Osteocyte (in vitro differentiated cells): ENCODE measurements around the gene AKAP6. TPM values are rescaled to one million over a fixed set of nuclear protein-coding genes. Genes with fewer than 3 reads are reported as not detected.

Source experiments
- DNase-seq: peaks from one replicate; pipeline ENCODE4 v3.0.0; 2021; ENCODE audit warnings: mixed read lengths; ENCODE audit not compliant: unreplicated experiment; ENCODE audit errors: extremely low spot score
- H3K27ac Mint-ChIP-seq: one replicate; pipeline ENCODE4 v1.8.0; 2021; ENCODE audit warnings: mild to moderate bottlenecking, mixed read lengths; ENCODE audit not compliant: unreplicated experiment
- H3K27me3 Mint-ChIP-seq: one replicate; pipeline ENCODE4 v1.8.0; 2021; ENCODE audit warnings: mixed read lengths; ENCODE audit not compliant: unreplicated experiment
- H3K36me3 Mint-ChIP-seq: one replicate; pipeline ENCODE4 v1.8.0; 2021; ENCODE audit warnings: mixed read lengths; ENCODE audit not compliant: unreplicated experiment
- H3K4me1 Mint-ChIP-seq: one replicate; pipeline ENCODE4 v1.8.0; 2021; ENCODE audit warnings: mixed read lengths; ENCODE audit not compliant: unreplicated experiment
- H3K4me3 Mint-ChIP-seq: one replicate; pipeline ENCODE4 v1.8.0; 2021; ENCODE audit warnings: mild to moderate bottlenecking, moderate library complexity, mixed read lengths; ENCODE audit not compliant: unreplicated experiment
- H3K9me3 Mint-ChIP-seq: one replicate; pipeline ENCODE4 v1.8.0; 2021; ENCODE audit warnings: mixed read lengths; ENCODE audit not compliant: unreplicated experiment
- CTCF ChIP-seq: fragments of 200-600 bp; sonication (generic); IDR thresholded peaks from 2 replicates; pipeline ENCODE4 v1.5.0; 2021; ENCODE audit warnings: antibody characterized with exemption, mild to moderate bottlenecking, moderate library complexity
- total RNA-seq: library from RNA; stranded (reverse); gene quantifications from 2 replicates; pipeline ENCODE4 v1.2.1, GENCODE V29; 2021

AKAP6 gene
- total RNA-seq, 1 donor from 2014 or later = 4.1 TPM

- Mint-ChIP-seq H3K4me3 (no peak overlapping the region), H3K27me3 (no peaks in the 10 kb centered on the region), H3K9me3 (no peaks in the 10 kb centered on the region), H3K4me1 (peaks cover 47% of the 10 kb centered on the region), H3K27ac (peak overlapping the region; percentile 19), H3K36me3 (no peaks in the 10 kb centered on the region)
- DNase-seq = no peak
- TF ChIP-seq CTCF = no peak
These were observed 434.6 kb downstream of the AKAP6 start for GRCh38 chr14:32763673-32764072.

GRCh38 chr14:32764131-32764530 is 435.0 kb downstream of the AKAP6 start:
- H3K4me1 Mint-ChIP-seq = peaks cover 47% of the 10 kb centered on the region
- no peaks in the 10 kb centered on the region for H3K36me3 Mint-ChIP-seq
- H3K27me3 Mint-ChIP-seq = no peaks in the 10 kb centered on the region
- no peak overlapping the region for H3K4me3 Mint-ChIP-seq
- peak overlapping the region; percentile 19 for H3K27ac Mint-ChIP-seq
- H3K9me3 Mint-ChIP-seq = no peaks in the 10 kb centered on the region
- no peak for DNase-seq
- TF ChIP-seq CTCF = no peak

GRCh38 chr14:32770422-32770821 is 441.3 kb downstream of the AKAP6 start:
- H3K27ac Mint-ChIP-seq = no peak overlapping the region
- no peaks in the 10 kb centered on the region for H3K36me3 Mint-ChIP-seq
- H3K27me3 Mint-ChIP-seq = no peaks in the 10 kb centered on the region
- H3K4me3 Mint-ChIP-seq = no peak overlapping the region
- no peaks in the 10 kb centered on the region for H3K9me3 Mint-ChIP-seq
- TF ChIP-seq CTCF = no peak
- H3K4me1 Mint-ChIP-seq = peaks cover 10% of the 10 kb centered on the region
- no peak for DNase-seq

- H3K4me3 Mint-ChIP-seq = no peak overlapping the region
- no peak overlapping the region for H3K27ac Mint-ChIP-seq
- H3K9me3 Mint-ChIP-seq = no peaks in the 10 kb centered on the region
- peaks cover 3% of the 10 kb centered on the region for H3K4me1 Mint-ChIP-seq
- TF ChIP-seq CTCF = no peak
- H3K36me3 Mint-ChIP-seq = no peaks in the 10 kb centered on the region
- DNase-seq = no peak
- no peaks in the 10 kb centered on the region for H3K27me3 Mint-ChIP-seq
These were observed 445.1 kb downstream of the AKAP6 start for GRCh38 chr14:32774214-32774613.

GRCh38 chr14:32779840-32780239 is 450.7 kb downstream of the AKAP6 start:
- TF ChIP-seq CTCF = no peak
- DNase-seq = no peak
- Mint-ChIP-seq H3K36me3 (no peaks in the 10 kb centered on the region), H3K27me3 (no peaks in the 10 kb centered on the region), H3K27ac (no peak overlapping the region), H3K4me3 (no peak overlapping the region), H3K4me1 (no peaks in the 10 kb centered on the region), H3K9me3 (no peaks in the 10 kb centered on the region)
